Spleen (tissue), 11 donors: ENCODE data around the gene ARSA. TPM values are rescaled to one million over a fixed set of nuclear protein-coding genes. Genes with fewer than 3 reads are reported as not detected.

ENCODE experiments used
- DNase-seq: peaks from one replicate; pipeline ENCODE4 v3.0.0-alpha.2; 2020
- H3K27ac ChIP-seq, 8 donors: fragments of 200-600 bp; sonication (generic) in 7 of 8; 1 replicate in 4 of 8; 2 replicates in 4 of 8; pipeline versions ENCODE4 v1.5.0 to v1.8.0; 2016 to 2021; ENCODE audit warnings: inconsistent platforms in 4 of 8, mild to moderate bottlenecking in 4 of 8, moderate library complexity in 1 of 8
- H3K27me3 ChIP-seq, 7 donors: fragments of 200-600 bp; sonication (generic) in 6 of 7; replicated peaks in 1 of 7; 1 replicate in 4 of 7; 2 replicates in 3 of 7; pipeline versions ENCODE4 v1.5.0 to v1.8.0; 2016 to 2021; ENCODE audit warnings: inconsistent platforms in 3 of 7, mild to moderate bottlenecking in 1 of 7
- H3K36me3 ChIP-seq, 6 donors: fragments of 200-600 bp; sonication (generic) in 5 of 6; 1 replicate in 4 of 6; 2 replicates in 2 of 6; pipeline versions ENCODE4 v1.5.0 to v1.8.0; 2016 to 2021; ENCODE audit warnings: inconsistent platforms in 2 of 6
- H3K4me1 ChIP-seq, 6 donors: fragments of 200-600 bp; sonication (generic) in 5 of 6; 1 replicate in 3 of 6; 2 replicates in 3 of 6; pipeline versions ENCODE4 v1.5.0 to v1.8.0; 2016 to 2021; ENCODE audit warnings: inconsistent platforms in 3 of 6
- H3K4me3 ChIP-seq, 8 donors: fragments of 200-600 bp; sonication (generic) in 7 of 8; 1 replicate in 4 of 8; 2 replicates in 4 of 8; pipeline versions ENCODE4 v1.5.0 to v1.8.0; 2016 to 2021; ENCODE audit warnings: inconsistent platforms in 4 of 8, mild to moderate bottlenecking in 4 of 8, moderate library complexity in 2 of 8
- H3K9me3 ChIP-seq, 8 donors: fragments of 200-600 bp; sonication (generic) in 7 of 8; 1 replicate in 4 of 8; 2 replicates in 4 of 8; pipeline versions ENCODE4 v1.5.0 to v1.8.0; 2016 to 2021; ENCODE audit warnings: inconsistent platforms in 4 of 8
- CTCF ChIP-seq, 11 experiments: fragments of 200-600 bp in 7 of 11; fragments of 450-650 bp in 4 of 11; sonication (generic) in 4 of 11; IDR thresholded peaks in 8 of 11; conservative IDR thresholded peaks in 3 of 11; 1 replicate in 7 of 11; 2 replicates in 4 of 11; pipeline versions ENCODE4 v1.4.0 to v1.8.0; 2016 to 2021; ENCODE audit warnings: antibody characterized with exemption in 11 of 11, inconsistent platforms in 4 of 11, mild to moderate bottlenecking in 1 of 11
- POLR2A ChIP-seq, 3 donors: fragments of 450-650 bp; IDR thresholded peaks; one replicate each; pipeline ENCODE4 v1.5.1; 2017; ENCODE audit warnings: antibody characterized with exemption in 3 of 3, mild to moderate bottlenecking in 1 of 3
- POLR2AphosphoS5 ChIP-seq, 3 donors: sonication (generic); formaldehyde crosslinking; IDR thresholded peaks; one replicate each; pipeline ENCODE4 v1.5.1; 2017; ENCODE audit warnings: antibody characterized with exemption in 3 of 3
- WGBS, 5 donors: extraction: QIAGEN DNeasy Blood & Tissue Kit in 3 of 5; methylation state at CpG; one replicate each; pipeline versions ENCODE4 v1.1.5 to v1.1.7; 2013 to 2018; 5-methylcytosine and 5-hydroxymethylcytosine counted together
- intact Hi-C: fragments of 100-400 bp; cut with DNase I; formaldehyde crosslinking; loops from one replicate; pipeline ENCODE4 v1.15.0; 2023; ENCODE audit warnings: low total_unique reads
- polyA plus RNA-seq, 3 donors: library from polyadenylated mRNA; stranded (reverse); fragments of 200-250 nt; gene quantifications; one replicate each; pipeline ENCODE4 v1.2.1, GENCODE V29; 2013
- total RNA-seq, 7 donors: library from RNA; depleted of rRNA in 3 of 7; stranded (reverse); fragments of >200 nt in 3 of 7; fragmentation: NEBNext Ultra II Directional in 4 of 7; extraction: Animal tissue kit (Norgen Biotek cat#: 25700) in 4 of 7; gene quantifications; one replicate each; pipeline versions ENCODE4 v1.1.0 to v1.2.1, GENCODE V29; 2016 to 2021
- donor health status: healthy with polysubstance abuse.
- donor health status: DM: no; HTN: no; CAD: no; lungs with moderate emphysema.
- donor health status: DM: no; HTN: no; CAD: no.
- donor health status: Bipolar disorder and iron deficiency.
- donor health status: healthy.
- donor health status: DM: no; HTN: no; CAD: no.
- donor health status: DM: yes; HTN: yes; CAD: no.

ARSA gene
- total and polyA plus RNA-seq, 10 donors = 26.0 to 108 (median 64.7) TPM

GRCh38 chr22:50626850-50627641, 906 bp downstream of the ARSA start:
- Histone ChIP-seq H3K27me3 (no peaks in the 10 kb centered on the region), H3K4me3 (peak overlapping the region; percentile 61 to 90 (median 66)), H3K4me1 (peaks cover 11 to 61% (median 39%) of the 10 kb centered on the region in 6 donors), H3K27ac (peak overlapping the region; percentile 79 to 92 (median 88)), H3K9me3 (no peaks in the 10 kb centered on the region), H3K36me3 (peaks cover 0 to 28% (median 15%) of the 10 kb centered on the region in 6 donors)
- WGBS, 5 donors = 77 to 84% (median 78%) methylated on average over 29 to 42 of the region's 42 CpGs
- intact Hi-C loops = no loop called here
- peak; percentile 89 for DNase-seq
- TF ChIP-seq POLR2A (IDR thresholded peaks at IDR 0.05) = no peak
- TF ChIP-seq CTCF (IDR thresholded peaks at IDR 0.05 in 8 of 11, conservative IDR thresholded peaks at IDR 0.05 in 3 of 11) = no peak
- TF ChIP-seq POLR2AphosphoS5 (IDR thresholded peaks at IDR 0.05) = no peak

- H3K36me3 ChIP-seq = peaks cover 0 to 28% (median 15%) of the 10 kb centered on the region in 6 donors
- H3K27me3 ChIP-seq = no peaks in the 10 kb centered on the region
- no peaks in the 10 kb centered on the region for H3K9me3 ChIP-seq
- intact Hi-C loops = no loop called here
- H3K4me3 ChIP-seq = peak overlapping the region in 1 of 8 donors; percentile 90
- H3K27ac ChIP-seq = peak overlapping the region in 2 of 8 donors; percentile 92
- TF ChIP-seq CTCF (IDR thresholded peaks at IDR 0.05 in 8 of 11, conservative IDR thresholded peaks at IDR 0.05 in 3 of 11) = no peak
- no peak for TF ChIP-seq POLR2AphosphoS5 (IDR thresholded peaks at IDR 0.05)
- TF ChIP-seq POLR2A (IDR thresholded peaks at IDR 0.05) = no peak
- 78 to 93% (median 85%) methylated on average over 8 to 12 of the region's 12 CpGs for WGBS, 5 donors
- peak; percentile 75 for DNase-seq
- peaks cover 17 to 68% (median 45%) of the 10 kb centered on the region in 6 donors for H3K4me1 ChIP-seq
Observed at GRCh38 chr22:50626314-50626849, 1.6 kb downstream of the ARSA start.

DNA sequence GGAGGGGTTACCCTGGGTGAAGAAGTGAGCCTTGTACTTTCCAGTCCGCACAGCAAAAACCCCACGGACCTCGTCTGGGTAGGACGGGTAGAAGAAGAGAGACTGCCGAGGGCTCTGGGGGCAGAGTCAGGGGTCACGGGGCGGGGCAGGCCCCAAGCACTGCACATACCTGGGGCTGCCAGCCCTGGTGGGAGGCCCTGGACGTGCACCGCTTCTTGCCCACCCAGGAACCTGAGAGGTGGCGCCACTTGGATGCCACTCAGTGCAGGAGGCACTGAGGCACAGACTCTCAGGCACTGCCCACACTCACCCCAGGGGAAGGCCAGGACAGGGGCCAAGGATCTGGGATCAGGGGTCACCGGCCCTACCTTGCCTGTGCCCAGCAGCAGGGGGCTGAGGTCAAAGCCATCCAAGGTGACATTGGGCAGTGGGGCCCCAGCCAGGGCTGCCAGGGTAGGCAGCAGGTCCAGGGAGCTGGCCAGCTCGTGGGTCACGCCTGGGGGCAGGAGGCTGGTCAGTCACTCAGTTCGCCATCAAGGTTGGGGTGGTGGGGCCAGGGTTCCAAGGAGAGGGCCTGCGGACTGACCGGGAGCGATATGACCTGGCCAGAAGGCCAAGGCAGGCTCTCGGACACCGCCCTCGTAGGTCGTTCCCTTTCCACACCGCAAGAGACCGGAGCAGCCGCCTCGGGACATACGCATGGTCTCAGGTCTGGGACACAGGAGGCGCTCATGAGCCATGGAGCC, 2.2 kb downstream of the ARSA start:
- H3K9me3 ChIP-seq = no peaks in the 10 kb centered on the region
- TF ChIP-seq POLR2A (IDR thresholded peaks at IDR 0.05) (no peak), CTCF (IDR thresholded peaks at IDR 0.05 in 8 of 11, conservative IDR thresholded peaks at IDR 0.05 in 3 of 11) (peak in 5 of 11 experiments; percentile 14 to 32 (median 29)), POLR2AphosphoS5 (IDR thresholded peaks at IDR 0.05) (peak in 2 of 3 donors; percentile 32 to 38)
- DNase-seq = peak; percentile 80
- peak overlapping the region in 1 of 8 donors; percentile 92 for H3K27ac ChIP-seq
- H3K27me3 ChIP-seq = no peaks in the 10 kb centered on the region
- no peak overlapping the region for H3K4me3 ChIP-seq
- H3K4me1 ChIP-seq = peaks cover 24 to 74% (median 52%) of the 10 kb centered on the region in 6 donors
- intact Hi-C loops = no loop called here
- 71 to 90% (median 85%) methylated on average over 24 to 27 of the region's 27 CpGs for WGBS, 5 donors
- peaks cover 0 to 28% (median 15%) of the 10 kb centered on the region in 6 donors for H3K36me3 ChIP-seq
